ENCODE measurements around the gene TDG. TPM values are rescaled to one million over a fixed set of nuclear protein-coding genes. Genes with fewer than 3 reads are reported as not detected.

TDG gene
- total RNA-seq, 2 donors from 2014 or later: 53.4 to 58.1 TPM

DNA sequence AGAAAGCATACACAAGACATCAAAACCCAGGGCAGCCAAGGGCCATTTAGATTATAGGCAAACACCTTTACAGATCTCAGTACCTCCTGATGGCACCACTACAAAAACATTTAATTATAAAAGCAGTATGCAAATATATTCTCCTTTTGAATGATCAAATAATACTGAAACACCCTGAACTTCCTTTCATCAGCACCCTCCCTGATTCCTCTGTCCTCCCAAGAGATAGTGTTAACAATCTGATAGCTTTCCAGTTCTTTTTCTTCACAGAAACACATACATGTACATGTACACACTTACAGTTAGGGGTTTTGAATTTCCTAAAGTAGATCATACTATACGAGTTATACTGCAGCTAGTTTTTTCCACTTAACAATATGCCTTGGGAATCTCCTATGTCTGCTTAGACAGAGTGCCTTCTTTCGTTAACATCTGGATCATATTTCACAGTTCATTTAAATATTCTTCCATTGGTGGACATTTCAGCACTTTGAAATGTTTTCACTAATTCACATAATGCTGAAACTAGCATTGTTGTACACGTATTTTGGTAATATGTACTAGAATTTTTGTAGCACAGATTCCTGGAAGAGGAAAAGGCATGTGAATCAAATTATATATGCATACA lies 35.2 kb downstream of the TDG start:
- Mint-ChIP-seq H3K27ac (no peak overlapping the region), H3K27me3 (ENCODE audit: insufficient read depth) (peaks cover 23% of the 10 kb centered on the region), H3K4me3 (no peak overlapping the region), H3K36me3 (ENCODE audit: low read depth) (no peaks in the 10 kb centered on the region), H3K4me1 (no peaks in the 10 kb centered on the region), H3K9me3 (no peaks in the 10 kb centered on the region)
- no peak for DNase-seq
- no peaks in the 10 kb centered on the region for H3K36me3 ChIP-seq (ENCODE audit: control insufficient read depth, insufficient read depth, low read length)
- H3K4me3 ChIP-seq (ENCODE audit: low read length): no peak overlapping the region
- TF ChIP-seq, protein P1, sequence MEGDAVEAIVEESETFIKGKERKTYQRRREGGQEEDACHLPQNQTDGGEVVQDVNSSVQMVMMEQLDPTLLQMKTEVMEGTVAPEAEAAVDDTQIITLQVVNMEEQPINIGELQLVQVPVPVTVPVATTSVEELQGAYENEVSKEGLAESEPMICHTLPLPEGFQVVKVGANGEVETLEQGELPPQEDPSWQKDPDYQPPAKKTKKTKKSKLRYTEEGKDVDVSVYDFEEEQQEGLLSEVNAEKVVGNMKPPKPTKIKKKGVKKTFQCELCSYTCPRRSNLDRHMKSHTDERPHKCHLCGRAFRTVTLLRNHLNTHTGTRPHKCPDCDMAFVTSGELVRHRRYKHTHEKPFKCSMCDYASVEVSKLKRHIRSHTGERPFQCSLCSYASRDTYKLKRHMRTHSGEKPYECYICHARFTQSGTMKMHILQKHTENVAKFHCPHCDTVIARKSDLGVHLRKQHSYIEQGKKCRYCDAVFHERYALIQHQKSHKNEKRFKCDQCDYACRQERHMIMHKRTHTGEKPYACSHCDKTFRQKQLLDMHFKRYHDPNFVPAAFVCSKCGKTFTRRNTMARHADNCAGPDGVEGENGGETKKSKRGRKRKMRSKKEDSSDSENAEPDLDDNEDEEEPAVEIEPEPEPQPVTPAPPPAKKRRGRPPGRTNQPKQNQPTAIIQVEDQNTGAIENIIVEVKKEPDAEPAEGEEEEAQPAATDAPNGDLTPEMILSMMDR (conservative IDR thresholded peaks at IDR 0.05): no peak
- no peaks in the 10 kb centered on the region for H3K4me1 ChIP-seq (ENCODE audit: control insufficient read depth, insufficient read depth, low read length)
- 72 to 90% methylated on average over 2 to 3 of the region's 3 CpGs for WGBS, 2 experiments (ENCODE audit: insufficient coverage in 1 of 2, insufficient read length in 1 of 2)
- H3K27ac ChIP-seq (ENCODE audit: low read depth, low read length): no peak overlapping the region
- H3K9me3 ChIP-seq (ENCODE audit: control insufficient read depth, low read length): no peaks in the 10 kb centered on the region
- no peak overlapping the region for H3K9ac ChIP-seq (ENCODE audit: extremely low read depth, low read length, poor library complexity, severe bottlenecking)
- no peaks in the 10 kb centered on the region for H3K27me3 ChIP-seq (ENCODE audit: control insufficient read depth, insufficient read depth, low read length, poor library complexity, severe bottlenecking)

DNA sequence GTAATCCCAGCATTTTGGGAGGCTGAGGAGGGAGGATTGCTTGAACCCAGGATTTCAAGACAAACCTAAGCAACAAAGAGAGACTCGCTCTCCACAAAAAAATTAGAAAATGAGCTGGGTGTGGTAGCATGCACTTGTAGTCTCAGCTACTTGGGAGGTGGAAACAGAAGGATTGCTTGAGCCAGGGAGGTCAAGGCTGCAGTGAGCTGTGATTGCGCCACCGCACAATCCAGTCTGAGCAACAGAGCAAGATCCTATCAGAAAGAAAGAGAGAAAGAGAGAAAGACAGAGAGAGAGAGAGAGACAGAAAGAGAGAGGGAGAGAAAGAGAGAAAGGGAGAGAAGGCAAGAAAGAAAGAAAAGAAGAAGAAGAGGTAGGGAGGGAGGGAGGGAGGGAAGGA lies 37.0 kb downstream of the TDG start:
- TF ChIP-seq, protein P1 (conservative IDR thresholded peaks at IDR 0.05): no peak
- H3K4me1 ChIP-seq (ENCODE audit: control insufficient read depth, insufficient read depth, low read length): no peaks in the 10 kb centered on the region
- peaks cover 26% of the 10 kb centered on the region for H3K27me3 Mint-ChIP-seq (ENCODE audit: insufficient read depth)
- WGBS, 2 experiments (ENCODE audit: insufficient coverage in 1 of 2, insufficient read length in 1 of 2): 98 to 100% methylated on average over 2 to 3 of the region's 3 CpGs
- no peaks in the 10 kb centered on the region for H3K27me3 ChIP-seq (ENCODE audit: control insufficient read depth, insufficient read depth, low read length, poor library complexity, severe bottlenecking)
- H3K36me3 ChIP-seq (ENCODE audit: control insufficient read depth, insufficient read depth, low read length): no peaks in the 10 kb centered on the region
- DNase-seq: no peak
- no peak overlapping the region for H3K27ac Mint-ChIP-seq
- no peaks in the 10 kb centered on the region for H3K9me3 ChIP-seq (ENCODE audit: control insufficient read depth, low read length)
- no peaks in the 10 kb centered on the region for H3K4me1 Mint-ChIP-seq
- no peaks in the 10 kb centered on the region for H3K36me3 Mint-ChIP-seq (ENCODE audit: low read depth)
- no peaks in the 10 kb centered on the region for H3K9me3 Mint-ChIP-seq
- no peak overlapping the region for H3K27ac ChIP-seq (ENCODE audit: low read depth, low read length)
- no peak overlapping the region for H3K4me3 ChIP-seq (ENCODE audit: low read length)
- no peak overlapping the region for H3K4me3 Mint-ChIP-seq
- no peak overlapping the region for H3K9ac ChIP-seq (ENCODE audit: extremely low read depth, low read length, poor library complexity, severe bottlenecking)

DNA sequence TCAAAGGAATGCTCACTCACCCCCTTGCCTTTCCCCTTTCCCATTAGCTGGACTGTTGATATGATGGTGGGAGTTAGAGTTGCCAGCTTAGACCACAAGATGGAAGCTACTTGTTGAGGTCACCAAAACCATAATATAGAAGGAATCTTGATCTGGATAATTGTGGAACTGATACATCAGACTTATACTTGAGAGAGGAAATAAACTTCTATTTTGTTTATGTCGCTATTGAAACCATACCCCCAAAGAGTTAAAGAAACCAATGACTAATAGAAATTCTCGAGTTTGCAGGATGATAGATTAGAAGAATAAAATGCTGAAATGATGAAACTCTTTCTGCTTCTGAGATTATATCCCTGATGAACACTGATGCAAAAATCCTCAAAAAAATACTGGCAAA lies 37.9 kb downstream of the TDG start:
- H3K4me1 Mint-ChIP-seq: no peaks in the 10 kb centered on the region

More for the DNA sequence above, 37.9 kb downstream of the TDG start:
- H3K27ac ChIP-seq (ENCODE audit: low read depth, low read length): no peak overlapping the region
- TF ChIP-seq, protein P1 (conservative IDR thresholded peaks at IDR 0.05): no peak
- no peak for DNase-seq
- H3K9ac ChIP-seq (ENCODE audit: extremely low read depth, low read length, poor library complexity, severe bottlenecking): no peak overlapping the region
- Mint-ChIP-seq H3K27ac (no peak overlapping the region), H3K9me3 (peaks cover 5% of the 10 kb centered on the region), H3K4me3 (no peak overlapping the region), H3K36me3 (ENCODE audit: low read depth) (no peaks in the 10 kb centered on the region), H3K27me3 (ENCODE audit: insufficient read depth) (peaks cover 26% of the 10 kb centered on the region)
- H3K4me3 ChIP-seq (ENCODE audit: low read length): no peak overlapping the region
- WGBS, 2 experiments (ENCODE audit: insufficient coverage in 1 of 2, insufficient read length in 1 of 2): 67% methylated on average over 2 of the region's 2 CpGs; no CpG with 5 or more reads in 1 of the 2 experiments
- no peaks in the 10 kb centered on the region for H3K9me3 ChIP-seq (ENCODE audit: control insufficient read depth, low read length)
- H3K4me1 ChIP-seq (ENCODE audit: control insufficient read depth, insufficient read depth, low read length): no peaks in the 10 kb centered on the region
- H3K27me3 ChIP-seq (ENCODE audit: control insufficient read depth, insufficient read depth, low read length, poor library complexity, severe bottlenecking): no peaks in the 10 kb centered on the region
- H3K36me3 ChIP-seq (ENCODE audit: control insufficient read depth, insufficient read depth, low read length): no peaks in the 10 kb centered on the region
